Measurements from ENCODE around the gene HMCN1.

HMCN1 gene

GRCh38 chr1:186059311-186059710 is 325.1 kb downstream of the HMCN1 start:
- no peak for TF ChIP-seq POLR2A (IDR thresholded peaks at IDR 0.05; ENCODE audit: low read depth, low read length)
- FAIRE-seq (no peak), DNase-seq (ENCODE audit: insufficient read length, low spot score) (no peak)

DNA sequence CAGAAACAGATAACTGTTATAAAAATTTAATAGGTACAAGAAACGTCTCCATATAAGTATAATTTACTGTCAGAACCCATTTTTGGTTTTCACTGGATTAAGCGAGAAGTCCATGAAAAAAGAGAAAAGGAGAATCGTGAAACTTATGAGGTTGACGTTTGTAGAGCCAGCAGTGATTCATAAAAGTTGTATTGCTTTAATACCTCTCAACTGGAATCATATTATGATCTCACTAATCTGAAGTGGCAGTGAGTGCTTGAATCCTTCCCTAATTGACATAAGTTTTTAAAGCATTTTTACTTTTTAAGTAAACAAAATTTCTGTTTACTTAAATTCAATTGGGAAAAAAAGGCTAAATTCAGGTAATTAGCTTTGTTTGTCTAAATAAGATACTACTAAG is 325.6 kb downstream of the HMCN1 start:
- TF ChIP-seq POLR2A (IDR thresholded peaks at IDR 0.05; ENCODE audit: low read depth, low read length): no peak
- DNase-seq (ENCODE audit: insufficient read length, low spot score) (no peak), FAIRE-seq (no peak)

DNA sequence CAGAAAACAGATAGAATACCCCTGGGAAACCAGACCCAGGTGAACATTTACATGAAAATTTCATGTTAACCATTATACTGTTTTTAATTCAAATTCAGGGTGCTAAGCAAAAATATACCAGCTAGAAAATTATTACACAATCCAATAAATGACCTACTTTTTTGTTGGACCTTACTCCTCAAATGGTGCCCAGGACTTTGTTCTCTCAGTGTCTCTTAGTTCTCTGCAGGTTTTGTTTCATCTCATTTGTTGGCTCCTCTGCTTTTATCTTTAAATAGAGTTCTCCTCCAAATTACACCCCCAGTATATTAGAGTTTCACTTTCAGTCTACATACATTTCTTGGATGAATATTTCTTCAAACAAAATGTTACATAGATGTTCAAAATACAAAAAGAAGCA is 326.0 kb downstream of the HMCN1 start:
- no peak for FAIRE-seq
- no peak for TF ChIP-seq POLR2A (IDR thresholded peaks at IDR 0.05; ENCODE audit: low read depth, low read length)

DNA sequence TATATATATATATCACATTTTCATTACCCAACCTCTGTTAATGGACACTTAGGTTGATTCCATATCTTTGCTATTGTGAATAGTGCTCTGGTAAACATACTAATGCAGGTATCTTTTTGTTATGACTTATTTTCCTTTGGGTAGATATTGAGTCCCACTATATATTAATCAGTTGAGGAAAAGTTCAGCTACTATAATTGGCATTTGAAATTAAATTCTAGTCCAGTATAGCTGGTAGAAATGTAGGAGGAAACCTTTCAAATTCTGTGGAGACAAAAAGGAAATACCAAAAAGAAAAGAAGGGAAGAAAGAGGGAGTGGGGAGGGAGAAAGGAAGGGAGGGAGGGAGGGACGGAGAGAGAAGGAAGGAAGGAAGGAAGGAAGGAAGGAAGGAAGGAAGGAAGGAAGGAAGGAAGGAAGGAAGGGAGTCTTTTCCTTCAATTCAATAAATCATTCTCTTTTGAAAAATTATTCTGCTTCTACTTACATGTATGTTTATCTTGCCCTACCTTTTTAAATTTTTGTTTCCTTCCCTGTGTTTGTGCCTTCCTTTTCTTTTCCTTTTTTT is 329.0 kb downstream of the HMCN1 start:
- FAIRE-seq: no peak

More for the DNA sequence above, 326.0 kb downstream of the HMCN1 start:
- DNase-seq (ENCODE audit: insufficient read length, low spot score): no peak

GRCh38 chr1:186066411-186066810 is 332.2 kb downstream of the HMCN1 start:
- FAIRE-seq (no peak), DNase-seq (ENCODE audit: insufficient read length, low spot score) (no peak)
- no peak for TF ChIP-seq POLR2A (IDR thresholded peaks at IDR 0.05; ENCODE audit: low read depth, low read length)

More for the DNA sequence above, 329.0 kb downstream of the HMCN1 start:
- DNase-seq (ENCODE audit: insufficient read length, low spot score): no peak
- TF ChIP-seq POLR2A (IDR thresholded peaks at IDR 0.05; ENCODE audit: low read depth, low read length): no peak

DNA sequence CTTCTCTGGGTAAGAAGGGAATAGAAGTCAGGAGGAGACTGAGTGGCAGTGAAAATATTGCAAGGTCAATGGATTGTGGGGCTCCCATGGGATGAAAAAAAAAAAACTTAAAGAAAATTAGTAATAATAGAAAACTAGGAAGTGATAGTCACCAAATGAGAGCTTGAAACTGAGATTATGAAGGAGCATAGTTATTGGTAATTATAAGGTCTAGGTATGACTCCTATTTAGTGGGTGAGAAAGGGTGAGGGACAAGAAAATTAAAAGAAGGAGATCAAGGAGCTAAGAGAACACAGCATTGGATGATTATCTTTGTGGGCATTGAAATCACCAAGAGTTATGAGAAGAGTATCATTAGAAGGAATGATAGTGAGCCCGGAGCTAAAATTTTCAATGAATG is 339.5 kb downstream of the HMCN1 start:
- FAIRE-seq: no peak
- TF ChIP-seq POLR2A (IDR thresholded peaks at IDR 0.05; ENCODE audit: low read depth, low read length): no peak

DNA sequence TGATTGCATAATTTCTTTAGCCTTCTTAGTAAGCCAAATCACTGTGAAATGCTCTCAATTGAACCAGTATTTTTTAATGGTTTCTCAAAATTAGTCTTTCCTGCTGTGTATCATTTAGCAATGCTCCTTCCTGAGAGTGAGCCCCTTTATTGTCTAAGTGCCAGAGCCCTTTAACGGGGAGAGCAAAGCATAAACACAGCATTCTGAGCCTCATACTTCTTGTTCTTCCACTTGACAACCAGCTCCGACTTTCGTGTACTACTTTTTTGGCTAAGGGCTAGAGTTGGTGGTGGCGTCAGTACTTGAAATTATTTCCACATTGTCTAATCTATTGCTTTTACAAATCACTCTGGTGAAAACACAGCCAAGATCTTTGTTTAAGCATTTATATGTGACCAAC is 341.8 kb downstream of the HMCN1 start:
- no peak for DNase-seq (ENCODE audit: insufficient read length, low spot score)
- no peak for FAIRE-seq
- TF ChIP-seq POLR2A (IDR thresholded peaks at IDR 0.05; ENCODE audit: low read depth, low read length): no peak

More for the DNA sequence above, 339.5 kb downstream of the HMCN1 start:
- no peak for DNase-seq (ENCODE audit: insufficient read length, low spot score)

DNA sequence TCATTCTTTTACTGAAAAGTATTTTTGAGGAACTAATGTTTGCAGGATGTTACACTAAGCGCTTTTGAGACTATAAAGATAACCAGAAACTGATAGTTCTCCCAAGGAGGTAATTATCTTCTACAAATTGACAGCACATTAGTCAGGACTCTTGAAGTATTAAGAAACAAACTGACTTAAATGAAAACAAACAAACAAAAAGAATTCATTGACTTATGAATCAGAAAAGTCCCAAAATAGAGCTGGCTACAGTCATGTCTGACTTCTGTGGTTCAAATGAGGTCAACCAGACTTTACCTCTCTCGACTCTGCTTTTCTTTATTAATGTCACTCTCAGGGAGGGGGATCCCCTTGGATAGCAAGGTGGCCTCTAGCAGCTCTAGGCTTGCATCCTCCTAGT is 344.1 kb downstream of the HMCN1 start:
- FAIRE-seq: no peak
- DNase-seq (ENCODE audit: insufficient read length, low spot score): no peak
- TF ChIP-seq POLR2A (IDR thresholded peaks at IDR 0.05; ENCODE audit: low read depth, low read length): no peak

DNA sequence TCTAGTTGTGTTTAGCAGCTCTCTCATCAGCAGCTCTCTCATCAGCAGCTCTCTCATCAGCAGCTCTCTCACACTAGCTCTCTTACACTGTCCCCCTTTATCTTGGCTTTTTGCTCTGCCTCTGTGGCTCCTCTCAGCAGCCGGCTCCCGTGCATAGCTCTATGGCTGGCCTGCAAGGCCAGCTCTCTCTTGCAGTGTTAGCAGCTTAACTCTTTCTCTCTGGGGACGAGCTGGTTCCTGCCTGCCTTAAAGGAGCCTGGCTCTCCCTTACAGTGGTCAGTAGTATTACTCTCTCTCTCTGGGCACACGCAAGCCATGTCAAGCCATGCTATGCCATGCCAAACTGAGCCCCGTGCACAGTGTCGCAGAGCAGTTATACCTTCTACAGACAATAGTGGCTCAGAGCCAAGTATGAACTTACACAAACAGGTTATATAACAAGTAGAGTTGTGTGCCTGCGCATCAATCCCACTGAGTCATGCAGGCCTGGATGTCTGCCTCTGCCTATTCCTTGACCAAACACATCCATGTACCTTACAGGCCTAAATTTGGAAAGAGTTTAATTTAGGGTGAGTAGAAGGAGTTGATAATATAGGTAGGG is 345.0 kb downstream of the HMCN1 start:
- no peak for TF ChIP-seq POLR2A (IDR thresholded peaks at IDR 0.05; ENCODE audit: low read depth, low read length)
- FAIRE-seq (no peak), DNase-seq (ENCODE audit: insufficient read length, low spot score) (no peak)

GRCh38 chr1:186082235-186082937 is 348.2 kb downstream of the HMCN1 start:
- DNase-seq (ENCODE audit: insufficient read length, low spot score): no peak
- FAIRE-seq: no peak
- TF ChIP-seq POLR2A (IDR thresholded peaks at IDR 0.05; ENCODE audit: low read depth, low read length): no peak

DNA sequence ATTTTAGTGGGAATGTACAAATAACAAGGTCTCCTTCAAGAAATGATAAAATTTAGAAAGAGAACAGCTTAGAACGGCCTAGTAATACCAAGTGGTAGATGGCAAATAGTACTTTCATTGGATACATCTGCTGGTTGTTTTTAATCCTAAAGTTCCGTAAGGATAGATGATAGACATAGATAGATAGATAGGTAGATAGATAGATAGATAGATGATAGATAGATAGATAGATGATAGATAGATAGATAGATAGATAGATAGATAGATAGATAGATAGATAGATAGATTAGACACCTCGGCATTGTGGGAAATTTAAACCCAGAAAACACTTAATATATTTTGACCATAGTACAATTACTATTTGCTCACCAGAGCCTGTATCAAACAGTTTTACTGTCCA is 352.4 kb downstream of the HMCN1 start:
- TF ChIP-seq POLR2A (IDR thresholded peaks at IDR 0.05; ENCODE audit: low read depth, low read length): no peak
- no peak for DNase-seq (ENCODE audit: insufficient read length, low spot score)
- FAIRE-seq: no peak

DNA sequence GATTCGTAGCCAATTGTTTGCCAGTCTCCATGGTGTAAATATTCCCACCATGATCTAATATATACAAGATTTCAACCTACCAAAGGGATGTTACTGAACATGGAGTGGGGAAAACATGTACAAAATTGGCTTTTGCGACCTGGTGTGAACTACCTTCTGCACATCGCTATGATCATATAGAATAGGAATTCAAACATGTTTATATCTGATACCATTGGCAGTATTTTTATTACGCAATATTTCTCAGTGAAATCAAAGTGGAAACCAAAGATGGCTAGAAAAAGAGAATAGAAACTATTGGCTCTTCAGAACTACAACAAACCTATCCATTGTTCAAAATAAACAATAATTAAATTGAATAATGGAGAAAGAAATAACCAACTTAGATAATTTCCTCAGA is 355.7 kb downstream of the HMCN1 start:
- DNase-seq (ENCODE audit: insufficient read length, low spot score): no peak
- FAIRE-seq: no peak
- TF ChIP-seq POLR2A (IDR thresholded peaks at IDR 0.05; ENCODE audit: low read depth, low read length): no peak

- DNase-seq (ENCODE audit: insufficient read length, low spot score) (no peak), FAIRE-seq (no peak)
- TF ChIP-seq POLR2A (IDR thresholded peaks at IDR 0.05; ENCODE audit: low read depth, low read length): no peak
Observed at GRCh38 chr1:186091222-186091720, 357.1 kb downstream of the HMCN1 start.

DNA sequence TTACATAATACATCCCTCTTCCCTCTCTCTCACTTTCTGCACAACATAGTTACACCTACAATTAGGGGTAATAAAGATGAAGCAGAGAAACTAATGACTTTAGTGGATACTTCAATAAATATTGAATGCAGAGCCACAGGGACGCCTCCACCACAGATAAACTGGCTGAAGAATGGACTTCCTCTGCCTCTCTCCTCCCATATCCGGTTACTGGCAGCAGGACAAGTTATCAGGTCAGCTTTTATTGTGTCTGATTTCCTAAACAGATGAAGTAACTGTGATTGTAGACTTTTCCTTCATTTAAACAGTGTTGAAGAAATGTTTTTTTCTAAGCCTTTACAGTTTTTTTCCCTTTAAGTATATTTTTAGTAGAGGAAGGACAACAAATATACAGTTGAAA is 359.2 kb downstream of the HMCN1 start:
- no peak for DNase-seq (ENCODE audit: insufficient read length, low spot score)
- TF ChIP-seq POLR2A (IDR thresholded peaks at IDR 0.05; ENCODE audit: low read depth, low read length): no peak
- FAIRE-seq: no peak

GRCh38 chr1:186094172-186094571 is 360.0 kb downstream of the HMCN1 start:
- no peak for TF ChIP-seq POLR2A (IDR thresholded peaks at IDR 0.05; ENCODE audit: low read depth, low read length)
- DNase-seq (ENCODE audit: insufficient read length, low spot score) (no peak), FAIRE-seq (no peak)

Measured in H54 (cell line).